K562 (cell line): Measurements from ENCODE around the gene CARD8. TPM values are rescaled to one million over a fixed set of nuclear protein-coding genes. Genes with fewer than 3 reads are reported as not detected.
A peak's percentile ranks its signal among the peaks of the same experiment; 100 is the strongest.

Experiments used
- ATAC-seq: fragments of 200-7000 bp; cut with Tn5 transposase; 3 replicates; pipeline ENCODE4 v1.9.1; 2020; ENCODE audit warnings: moderate library complexity
- BruUV-seq: library from RNA; stranded (reverse); fragments of 400-500 nt; replicated peaks from 2 replicates; lab custom pipeline; 2021; lab: Mats Ljungman, UMichigan
- CTCF ChIA-PET: fragments of 300-600 bp; formaldehyde crosslinking; extraction: SDS; loops from one replicate; lab custom pipeline; 2021; ENCODE audit warnings: low intra/inter-chr PET ratio; lab: Yijun Ruan, JAX
- POLR2A ChIA-PET: fragments of 300-600, 350-650 bp; sonication (Branson Sonifier 250); formaldehyde crosslinking; extraction: SDS; loops from one replicate; lab custom pipeline; 2021; ENCODE audit warnings: antibody characterized with exemption, inconsistent platforms; lab: Yijun Ruan, JAX
- DNase-seq, 4 experiments: peaks; one replicate each; pipeline versions ENCODE4 v3.0.0 to v3.0.0-alpha.2; 2011 to 2018; ENCODE audit warnings: low spot score in 3 of 4, mixed read lengths in 3 of 4; ENCODE audit errors: extremely low read depth in 1 of 4
- FAIRE-seq: peaks from 2 replicates; lab custom pipeline; 2011; peaks lifted over from hg19 to GRCh38; lab: Jason Lieb, UNC
- H2AFZ ChIP-seq: 2 replicates; pipeline ENCODE4 v1.6.0; 2011; ENCODE audit warnings: low read depth, low read length, control low read depth, inconsistent platforms
- H3K27ac ChIP-seq: fragments of 200-600 bp; 3 replicates; pipeline ENCODE4 v1.8.0; 2011; ENCODE audit warnings: low read depth, mild to moderate bottlenecking, control low read depth, inconsistent platforms, low read length, moderate library complexity, mixed read lengths; ENCODE audit errors: extremely low read depth
- H3K27me3 ChIP-seq, 2 experiments: fragments of 300-600 bp in 1 of 2; 2 replicates in 1 of 2; 3 replicates in 1 of 2; pipeline versions ENCODE4 v1.6.0 to v1.8.0; 2011; ENCODE audit warnings: inconsistent platforms in 2 of 2, low read length in 2 of 2, mild to moderate bottlenecking in 1 of 2, mixed read lengths in 1 of 2, moderate library complexity in 1 of 2; ENCODE audit not compliant: control insufficient read depth in 2 of 2, insufficient read depth in 2 of 2
- H3K36me3 ChIP-seq: fragments of 300-600 bp; 3 replicates; pipeline ENCODE4 v1.8.0; 2011; ENCODE audit warnings: mild to moderate bottlenecking, low read length, inconsistent platforms; ENCODE audit not compliant: control insufficient read depth, insufficient read depth
- H3K4me1 ChIP-seq, 2 experiments: fragments of 200-600 bp in 1 of 2; replicated peaks in 1 of 2; 2 replicates in 1 of 2; 3 replicates in 1 of 2; pipeline versions ENCODE4 v1.5.1 to v1.8.0; 2011; ENCODE audit warnings: inconsistent platforms in 2 of 2, low read length in 2 of 2, mild to moderate bottlenecking in 1 of 2, mixed read lengths in 1 of 2, moderate library complexity in 1 of 2; ENCODE audit not compliant: control insufficient read depth in 2 of 2, insufficient read depth in 2 of 2
- H3K4me2 ChIP-seq: 2 replicates; pipeline ENCODE4 v1.6.1; 2011; ENCODE audit warnings: low read length, control low read depth, inconsistent platforms, mixed read lengths; ENCODE audit not compliant: insufficient read depth
- H3K4me3 ChIP-seq: fragments of 200-600 bp; sonication (generic), shearing (Covaris generic); 2 replicates; pipeline ENCODE4 v1.5.1; 2016; ENCODE audit warnings: control low read depth, inconsistent platforms
- H3K79me2 ChIP-seq: fragments of 200-600 bp; 3 replicates; pipeline ENCODE4 v1.8.0; 2011; ENCODE audit warnings: low read length, inconsistent platforms; ENCODE audit not compliant: control insufficient read depth, insufficient read depth
- H3K9ac ChIP-seq, 2 experiments: 2 replicates each; pipeline versions ENCODE4 v1.6.0 to v1.6.1; 2011; ENCODE audit warnings: low read depth in 2 of 2, low read length in 2 of 2, control low read depth in 1 of 2, inconsistent platforms in 1 of 2, mild to moderate bottlenecking in 1 of 2, mixed read lengths in 1 of 2; ENCODE audit not compliant: insufficient read depth in 1 of 2
- H3K9me1 ChIP-seq: one replicate; pipeline ENCODE4 v1.6.0; 2011; ENCODE audit warnings: inconsistent platforms, mild to moderate bottlenecking, low read length, moderate library complexity; ENCODE audit not compliant: control insufficient read depth, insufficient read depth
- H3K9me3 ChIP-seq: replicated peaks from 2 replicates; pipeline ENCODE4 v1.5.1; 2011; ENCODE audit warnings: low read depth, low read length, inconsistent platforms; ENCODE audit not compliant: control insufficient read depth, insufficient read depth
- H4K20me1 ChIP-seq: replicated peaks from 2 replicates; pipeline ENCODE4 v1.6.1; 2011; ENCODE audit warnings: low read length, inconsistent platforms, mixed read lengths; ENCODE audit not compliant: control insufficient read depth, insufficient read depth
- BCL6 ChIP-seq: fragments of 250-450 bp; sonication (Bioruptor Pico); IDR thresholded peaks from 2 replicates; pipeline ENCODE4 v1.4.0; 2020
- CREB1 ChIP-seq, 2 experiments: sonication (generic) in 1 of 2; formaldehyde crosslinking in 1 of 2; IDR thresholded peaks; 2 replicates each; pipeline versions ENCODE4 v1.6.1 to v1.8.0; 2012 to 2022; ENCODE audit warnings: inconsistent platforms in 1 of 2, mild to moderate bottlenecking in 1 of 2, missing genetic modification reagents in 1 of 2, moderate library complexity in 1 of 2
- CREM ChIP-seq: IDR thresholded peaks from 2 replicates; pipeline ENCODE4 v1.6.1; 2014; ENCODE audit warnings: antibody characterized with exemption, low read depth
- GABPB2 ChIP-seq: fragments of 250-450 bp; sonication (Bioruptor Pico); conservative IDR thresholded peaks from 2 replicates; pipeline ENCODE4 v1.5.1; 2021; ENCODE audit warnings: mild to moderate bottlenecking
- TAL1 ChIP-seq: fragments of 450-650 bp; IDR thresholded peaks from 2 replicates; pipeline ENCODE4 v1.6.1; 2016; ENCODE audit warnings: mild to moderate bottlenecking
- XRCC3 ChIP-seq: fragments of 450-650 bp; IDR thresholded peaks from 2 replicates; pipeline ENCODE4 v1.6.1; 2017; ENCODE audit warnings: mild to moderate bottlenecking, moderate library complexity
- WGBS: fragments of 100-300 bp; shearing (Covaris generic); methylation state at CpG from one replicate; pipeline ENCODE4 v1.1.6; 2016; ENCODE audit warnings: low coverage, mixed read lengths; ENCODE audit not compliant: insufficient coverage; ENCODE audit errors: missing lambda C conversion rate; 5-methylcytosine and 5-hydroxymethylcytosine counted together
- in situ Hi-C: fragments of 300-500 bp; cut with MboI; formaldehyde crosslinking; loops from 4 replicates; pipeline ENCODE4 v1.15.0; 2018; ENCODE audit warnings: inconsistent platforms, mixed read lengths
- intact Hi-C: fragments of 100-400 bp; cut with micrococcal nuclease; formaldehyde crosslinking; loops from 2 replicates; pipeline ENCODE4 v1.14.2; 2022
- polyA plus RNA-seq, 8 experiments: library from polyadenylated mRNA; depleted of rRNA in 4 of 8; stranded (reverse) in 5 of 8; unstranded in 3 of 8; fragments of >200 nt; fragmentation: Nextera tagmentation in 2 of 8; fragmentation: Illumina TruSeq in 1 of 8; extraction: Ambion mirVana in 2 of 8; extraction: Trizol in 1 of 8; gene quantifications; 2 replicates each; pipeline versions ENCODE4 v1.2.1 to v1.2.3, GENCODE V29; 2011 to 2014; ENCODE audit warnings: inconsistent platforms in 1 of 8, missing spikeins in 1 of 8
- total RNA-seq, 7 experiments: library from RNA; depleted of rRNA in 6 of 7; stranded (reverse); fragments of >200 nt in 6 of 7; fragmentation: Illumina TruSeq in 2 of 7; extraction: Trizol in 2 of 7; gene quantifications; 2 replicates each; pipeline versions ENCODE4 v1.2.1 to v1.2.3, GENCODE V29; 2011 to 2021; ENCODE audit warnings: low replicate concordance in 1 of 7
- TF ChIP-seq, protein P1 (sequence below): sonication (generic); formaldehyde crosslinking; IDR thresholded peaks from 2 replicates; pipeline ENCODE4 v1.8.0; 2022; ENCODE audit warnings: mild to moderate bottlenecking, missing genetic modification reagents

The CARD8 gene
- total and polyA plus RNA-seq, 9 of the 15 experiments (the other 6 are each of a cell fraction or from before 2014, with no cell fraction given): 11.5 to 26.4 (median 20.8) TPM

DNA sequence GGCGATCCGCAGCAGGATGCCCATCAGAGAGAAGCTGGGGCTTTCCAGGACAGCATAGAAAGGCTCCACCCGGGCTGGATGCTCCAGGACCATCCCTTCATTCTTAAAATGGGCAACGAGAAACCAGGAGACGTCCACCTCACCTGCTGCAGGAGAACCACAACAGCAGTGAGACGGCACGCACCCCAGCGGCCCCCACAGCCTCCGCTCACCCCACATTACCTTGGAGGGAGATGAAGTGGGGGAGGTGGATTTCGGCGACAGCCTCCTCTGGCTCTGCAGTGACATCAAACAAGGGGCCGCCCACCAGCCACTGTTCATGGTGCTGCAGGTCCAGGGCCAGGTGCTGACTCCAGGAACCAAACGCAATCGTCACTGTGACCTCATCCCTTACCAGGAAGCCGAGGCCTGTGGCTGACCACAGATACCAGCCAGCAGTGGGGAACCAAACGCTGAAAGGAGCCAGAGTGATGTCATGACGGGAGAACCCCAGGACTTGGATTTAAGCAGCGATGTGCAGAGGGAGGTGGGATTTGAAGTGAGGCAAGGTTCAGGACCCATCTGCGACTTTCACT, 25.1 kb downstream of the CARD8 start:
- intact Hi-C loops: no loop called here
- ATAC-seq (no peak), FAIRE-seq (no peak), DNase-seq (peak in 3 of 4 experiments; percentile 14 to 22 (median 17))
- Histone ChIP-seq H3K4me3 (no peak overlapping the region), H4K20me1 (no peaks in the 10 kb centered on the region), H3K36me3 (no peaks in the 10 kb centered on the region), H3K9me3 (no peaks in the 10 kb centered on the region), H3K27me3 (no peaks in the 10 kb centered on the region), H2AFZ (no peak overlapping the region), H3K27ac (no peak overlapping the region), H3K79me2 (no peaks in the 10 kb centered on the region), H3K9ac (no peak overlapping the region), H3K9me1 (peaks cover 4% of the 10 kb centered on the region), H3K4me1 (no peaks in the 10 kb centered on the region), H3K4me2 (no peak overlapping the region)
- POLR2A ChIA-PET: no interaction called here
- no TSS peak for BruUV-seq
- CTCF ChIA-PET: no interaction called here
- peak; percentile 64 for TF ChIP-seq CREM
- TF ChIP-seq XRCC3: no peak
- no peak for TF ChIP-seq BCL6 (CRISPR knock-in tag)
- TF ChIP-seq, protein P1, sequence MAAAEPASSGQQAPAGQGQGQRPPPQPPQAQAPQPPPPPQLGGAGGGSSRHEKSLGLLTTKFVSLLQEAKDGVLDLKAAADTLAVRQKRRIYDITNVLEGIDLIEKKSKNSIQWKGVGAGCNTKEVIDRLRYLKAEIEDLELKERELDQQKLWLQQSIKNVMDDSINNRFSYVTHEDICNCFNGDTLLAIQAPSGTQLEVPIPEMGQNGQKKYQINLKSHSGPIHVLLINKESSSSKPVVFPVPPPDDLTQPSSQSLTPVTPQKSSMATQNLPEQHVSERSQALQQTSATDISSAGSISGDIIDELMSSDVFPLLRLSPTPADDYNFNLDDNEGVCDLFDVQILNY (CRISPR knock-in tag): no peak
- 0 out of 2 replicates have a peak, but pooled peaks have one; percentile 47 for TF ChIP-seq CREB1 (IDR thresholded peaks at IDR 0.05)
- 0 out of 2 replicates have a peak, but pooled peaks have one; percentile 40 for TF ChIP-seq CREB1 (CRISPR knock-in tag; IDR thresholded peaks at IDR 0.05)
- TF ChIP-seq TAL1: no peak
- no peak for TF ChIP-seq GABPB2 (CRISPR knock-in tag)
- 66% methylated on average over 19 of the region's 19 CpGs for WGBS
- in situ Hi-C loops: no loop called here
